HepG2 (cell line): Measurements from ENCODE around the gene TEAD1. TPM values are rescaled to one million over a fixed set of nuclear protein-coding genes. Genes with fewer than 3 reads are reported as not detected.
A peak's percentile ranks its signal among the peaks of the same experiment; 100 is the strongest.

Source experiments
- AKNA ChIP-seq: sonication (generic); formaldehyde crosslinking; IDR thresholded peaks from 2 replicates; pipeline ENCODE4 v1.4.0; 2020; ENCODE audit warnings: missing genetic modification reagents, borderline replicate concordance
- BCLAF1 ChIP-seq: fragments of 450-650 bp; IDR thresholded peaks from 2 replicates; pipeline ENCODE4 v1.6.1; 2017; ENCODE audit warnings: mild to moderate bottlenecking
- MNT ChIP-seq: fragments of 450-650 bp; IDR thresholded peaks from 2 replicates; pipeline ENCODE4 v1.6.1; 2016
- NR3C1 ChIP-seq: sonication (generic); formaldehyde crosslinking; IDR thresholded peaks from 2 replicates; pipeline ENCODE4 v1.4.0; 2020; ENCODE audit warnings: missing genetic modification reagents
- TCF7 ChIP-seq: sonication (generic); IDR thresholded peaks from 2 replicates; pipeline ENCODE4 v1.6.1; 2016; ENCODE audit warnings: antibody characterized with exemption, low read depth
- ZBTB10 ChIP-seq: sonication (generic); formaldehyde crosslinking; IDR thresholded peaks from 2 replicates; pipeline ENCODE4 v1.4.0; 2020; ENCODE audit warnings: missing genetic modification reagents, borderline replicate concordance
- ZBTB7B ChIP-seq: sonication (generic); formaldehyde crosslinking; IDR thresholded peaks from 2 replicates; pipeline ENCODE4 v1.4.0; 2020; ENCODE audit warnings: missing genetic modification reagents
- ZNF367 ChIP-seq: sonication (generic); formaldehyde crosslinking; IDR thresholded peaks from 2 replicates; pipeline ENCODE4 v1.4.0; 2020; ENCODE audit warnings: missing genetic modification reagents, borderline replicate concordance
- ZNF567 ChIP-seq: sonication (generic); formaldehyde crosslinking; IDR thresholded peaks from 2 replicates; pipeline ENCODE4 v1.8.1; 2023; ENCODE audit warnings: mild to moderate bottlenecking, missing genetic modification reagents, borderline replicate concordance
- ZNF580 ChIP-seq: IDR thresholded peaks from 2 replicates; pipeline ENCODE4 v1.6.1; 2016; ENCODE audit warnings: low read depth, borderline replicate concordance
- ZNF710 ChIP-seq: sonication (generic); formaldehyde crosslinking; IDR thresholded peaks from 2 replicates; pipeline ENCODE4 v1.5.0; 2020; ENCODE audit warnings: mild to moderate bottlenecking, missing genetic modification reagents, borderline replicate concordance
- polyA plus RNA-seq, 8 experiments: library from polyadenylated mRNA; depleted of rRNA in 3 of 8; stranded (reverse) in 7 of 8; unstranded in 1 of 8; fragments of >200 nt; fragmentation: Illumina TruSeq in 4 of 8; extraction: Trizol in 4 of 8; gene quantifications; 2 replicates each; pipeline versions ENCODE4 v1.2.1 to v1.2.3, GENCODE V29; 2011 to 2016; ENCODE audit warnings: low read depth in 4 of 8, missing spikeins in 1 of 8, mixed read lengths in 1 of 8; ENCODE audit not compliant: insufficient read depth in 1 of 8
- total RNA-seq, 5 experiments: library from RNA; depleted of rRNA; stranded (reverse); fragments of >200 nt; fragmentation: Illumina TruSeq; extraction: Trizol; gene quantifications; 2 replicates each; pipeline ENCODE4 v1.2.3, GENCODE V29; 2016; ENCODE audit warnings: low read depth in 1 of 5

TEAD1 gene
- total and polyA plus RNA-seq, 2 of the 13 experiments (the other 11 are each of a cell fraction or from before 2014, with no cell fraction given) = 20.1 to 30.5 TPM

- TF ChIP-seq AKNA (CRISPR knock-in tag) (no peak), ZNF710 (CRISPR knock-in tag) (peak; percentile 79), NR3C1 (CRISPR knock-in tag) (no peak), BCLAF1 (no peak), ZBTB10 (CRISPR knock-in tag) (no peak), MNT (no peak), ZNF367 (CRISPR knock-in tag) (no peak), ZNF580 (0 out of 2 replicates have a peak, but pooled peaks have one; percentile 30), ZNF567 (CRISPR knock-in tag) (no peak), TCF7 (peak; percentile 27; the same call in 1 of the 2 replicates), ZBTB7B (0 out of 2 replicates have a peak, but pooled peaks have one; percentile 64)
Measured at GRCh38 chr11:12692229-12693075, 18.2 kb downstream of the TEAD1 start (continued).
